ENCODE results near the gene SAMSN1.

The SAMSN1 gene

DNA sequence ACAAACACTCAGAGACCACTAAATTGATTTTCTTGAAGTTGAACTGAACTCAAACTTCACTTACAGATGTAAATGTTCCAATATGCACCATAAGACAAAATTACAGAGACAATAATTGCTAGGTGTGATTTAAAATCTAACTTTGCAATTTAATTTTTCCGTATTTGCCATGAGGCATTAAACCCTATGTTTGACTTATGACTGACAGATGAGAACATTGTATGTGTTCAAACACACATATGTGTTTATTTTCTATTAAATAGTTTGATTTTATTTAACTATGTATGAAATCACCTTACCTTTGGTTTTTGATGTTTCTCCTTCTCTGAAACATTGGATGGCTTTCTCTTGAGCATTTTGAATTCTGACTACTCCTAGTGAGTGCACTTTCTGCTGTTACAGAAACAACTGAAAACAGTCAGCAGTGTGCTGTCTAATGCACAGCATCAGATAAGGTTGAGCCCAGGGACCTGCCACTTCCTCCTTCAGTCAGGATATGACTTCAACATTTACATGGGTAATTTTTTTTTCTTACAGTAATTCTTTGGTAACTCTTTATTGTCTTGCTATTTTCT is at the start of gene SAMSN1:
Gene SAMSN1, minus strand, starts transcription at position 410 of the 575 bp plus-strand sequence. Its CDS starts 54 bp downstream, at position 356.
- no peak within 1 kb of the TSS for H3K27ac ChIP-seq
- TF ChIP-seq, protein P1, sequence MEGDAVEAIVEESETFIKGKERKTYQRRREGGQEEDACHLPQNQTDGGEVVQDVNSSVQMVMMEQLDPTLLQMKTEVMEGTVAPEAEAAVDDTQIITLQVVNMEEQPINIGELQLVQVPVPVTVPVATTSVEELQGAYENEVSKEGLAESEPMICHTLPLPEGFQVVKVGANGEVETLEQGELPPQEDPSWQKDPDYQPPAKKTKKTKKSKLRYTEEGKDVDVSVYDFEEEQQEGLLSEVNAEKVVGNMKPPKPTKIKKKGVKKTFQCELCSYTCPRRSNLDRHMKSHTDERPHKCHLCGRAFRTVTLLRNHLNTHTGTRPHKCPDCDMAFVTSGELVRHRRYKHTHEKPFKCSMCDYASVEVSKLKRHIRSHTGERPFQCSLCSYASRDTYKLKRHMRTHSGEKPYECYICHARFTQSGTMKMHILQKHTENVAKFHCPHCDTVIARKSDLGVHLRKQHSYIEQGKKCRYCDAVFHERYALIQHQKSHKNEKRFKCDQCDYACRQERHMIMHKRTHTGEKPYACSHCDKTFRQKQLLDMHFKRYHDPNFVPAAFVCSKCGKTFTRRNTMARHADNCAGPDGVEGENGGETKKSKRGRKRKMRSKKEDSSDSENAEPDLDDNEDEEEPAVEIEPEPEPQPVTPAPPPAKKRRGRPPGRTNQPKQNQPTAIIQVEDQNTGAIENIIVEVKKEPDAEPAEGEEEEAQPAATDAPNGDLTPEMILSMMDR (conservative IDR thresholded peaks at IDR 0.05), result no peak
- TF ChIP-seq ZFX (IDR thresholded peaks at IDR 0.05), result no peak

DNA sequence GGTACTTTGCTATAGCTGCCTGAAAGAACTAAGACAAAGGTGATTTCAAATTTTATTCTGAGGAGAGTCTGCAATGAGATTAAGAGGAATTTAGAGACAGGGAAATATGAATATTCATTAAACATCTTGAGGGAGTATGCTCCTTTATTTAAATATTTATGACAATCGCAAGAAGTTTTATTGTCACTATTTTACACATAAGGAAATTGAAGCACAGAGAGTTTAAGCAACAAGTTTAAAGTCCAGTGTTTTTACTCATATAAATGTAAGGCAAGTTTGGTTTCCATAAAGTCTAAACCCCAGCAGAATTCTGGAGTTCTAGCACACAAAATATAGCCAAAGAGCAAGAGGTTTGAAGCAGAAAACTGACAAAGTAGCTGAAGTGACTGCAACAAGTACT is 49.3 kb upstream of the SAMSN1 start:
- no peak overlapping the region for H3K27ac ChIP-seq
- TF ChIP-seq, protein P1 (conservative IDR thresholded peaks at IDR 0.05), result no peak
- TF ChIP-seq ZFX (IDR thresholded peaks at IDR 0.05), result no peak

DNA sequence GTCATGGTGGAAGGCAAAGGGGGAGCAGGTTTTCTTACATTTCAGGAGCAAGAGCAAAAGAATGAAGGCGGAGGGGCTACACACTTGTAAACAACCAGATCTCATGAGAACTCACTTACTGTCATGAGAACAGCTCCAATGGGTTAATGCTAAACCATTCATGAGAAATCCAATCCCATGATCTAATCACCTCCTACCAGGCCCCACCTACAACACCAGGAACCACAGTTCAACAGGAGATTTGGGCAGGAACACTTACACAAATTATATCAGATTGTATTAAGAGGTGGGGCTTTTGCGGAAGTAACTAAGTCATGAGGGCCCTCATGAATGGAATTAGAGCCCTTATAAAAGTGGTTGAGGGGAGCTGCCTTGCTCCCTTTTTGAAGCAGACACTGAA is 48.9 kb upstream of the SAMSN1 start:
- no peak overlapping the region for H3K27ac ChIP-seq
- TF ChIP-seq, protein P1 (conservative IDR thresholded peaks at IDR 0.05), result no peak
- no peak for TF ChIP-seq ZFX (IDR thresholded peaks at IDR 0.05)

DNA sequence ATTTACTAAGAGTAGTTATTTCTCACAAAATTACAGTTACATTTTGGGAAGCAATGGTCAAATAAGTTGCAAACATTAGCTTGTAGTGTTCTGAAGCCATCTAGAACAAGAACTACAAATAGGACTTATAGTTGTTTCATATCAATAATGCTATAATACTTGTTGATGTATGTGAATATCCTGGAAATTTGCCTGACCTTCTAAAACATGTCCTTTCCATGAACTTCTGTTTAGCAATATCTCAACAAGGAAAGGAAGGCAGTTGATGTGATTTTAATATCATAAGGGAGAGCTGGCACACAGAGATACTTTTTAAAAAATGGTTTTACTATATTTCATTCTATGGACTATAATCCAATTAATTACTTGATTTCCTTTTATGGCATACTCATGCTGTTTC is 47.1 kb upstream of the SAMSN1 start:
- TF ChIP-seq, protein P1 (conservative IDR thresholded peaks at IDR 0.05), result no peak
- TF ChIP-seq ZFX (IDR thresholded peaks at IDR 0.05), result no peak
- no peak overlapping the region for H3K27ac ChIP-seq

DNA sequence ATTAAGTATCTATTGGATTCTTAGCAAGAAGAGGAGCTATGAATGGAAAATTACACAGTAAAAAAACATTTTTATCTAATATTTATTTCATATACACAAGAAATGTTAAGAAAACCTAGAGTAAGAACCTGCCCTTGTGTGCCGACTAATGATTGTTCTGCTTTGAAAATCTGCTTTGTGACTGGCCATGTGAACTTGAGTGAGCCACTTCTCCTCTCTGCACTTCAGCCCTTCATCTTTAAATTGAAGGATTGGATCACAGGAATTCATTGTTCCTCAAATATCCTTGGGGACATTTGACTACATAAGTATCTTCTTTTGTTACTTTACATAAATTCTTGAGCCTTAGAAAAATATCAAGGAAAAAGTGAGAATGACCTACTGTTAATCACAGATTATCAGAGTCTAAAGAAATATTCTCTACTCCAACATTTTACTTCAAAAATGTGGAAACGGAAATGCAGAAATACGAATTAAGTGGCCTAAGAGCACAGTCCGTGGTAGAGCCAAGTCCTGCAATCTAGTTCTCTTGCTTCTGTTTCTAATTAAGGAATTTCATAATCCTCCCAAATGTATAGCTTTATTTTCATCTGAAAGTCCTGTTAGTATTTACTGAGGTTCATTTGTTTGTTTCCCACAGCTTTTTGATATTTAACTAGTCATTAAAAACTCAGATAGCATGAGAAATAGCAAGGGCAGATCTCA is 46.3 kb upstream of the SAMSN1 start:
- no peak for TF ChIP-seq ZFX (IDR thresholded peaks at IDR 0.05)
- TF ChIP-seq, protein P1 (conservative IDR thresholded peaks at IDR 0.05), result no peak
- H3K27ac ChIP-seq, result no peak overlapping the region

DNA sequence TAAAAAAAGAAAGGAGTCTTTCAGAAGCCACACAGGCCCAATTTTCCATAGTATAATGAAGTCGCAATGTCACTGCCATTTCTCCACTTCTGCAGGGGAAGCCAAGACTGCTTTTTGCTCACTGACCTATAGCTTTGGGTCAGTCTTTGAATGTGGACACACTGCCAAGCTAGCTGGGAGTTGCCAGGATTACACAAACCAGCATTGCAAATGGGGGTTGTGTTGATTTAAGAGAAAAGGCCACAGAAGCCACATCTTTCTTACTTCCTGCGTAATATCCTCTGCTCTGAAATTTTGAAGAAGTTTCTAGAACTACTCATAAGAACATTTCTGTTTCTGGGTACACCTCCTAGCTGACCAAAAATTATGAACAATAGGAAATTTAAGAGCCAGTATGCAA is 45.8 kb upstream of the SAMSN1 start:
- H3K27ac ChIP-seq, result no peak overlapping the region
- TF ChIP-seq, protein P1 (conservative IDR thresholded peaks at IDR 0.05), result no peak
- TF ChIP-seq ZFX (IDR thresholded peaks at IDR 0.05), result no peak

DNA sequence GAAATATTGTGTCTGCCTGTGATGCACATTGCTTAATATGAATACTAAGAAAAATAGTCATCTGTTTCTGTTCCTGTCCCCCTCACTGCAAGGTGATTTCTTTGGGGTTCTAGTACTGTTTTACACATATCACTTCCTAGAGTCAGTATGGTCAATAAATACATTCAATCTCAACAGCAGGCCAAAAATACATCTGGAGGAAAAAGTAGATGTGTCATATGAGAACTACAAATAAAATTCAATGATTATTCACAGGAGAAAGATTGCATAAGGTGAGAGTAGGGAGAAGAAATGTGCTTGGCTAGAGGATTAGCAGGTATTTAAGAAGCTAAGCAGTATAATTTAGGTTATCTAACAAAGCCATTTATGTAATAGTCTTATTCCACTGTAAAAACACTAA is 45.3 kb upstream of the SAMSN1 start:
- no peak for TF ChIP-seq ZFX (IDR thresholded peaks at IDR 0.05)
- TF ChIP-seq, protein P1 (conservative IDR thresholded peaks at IDR 0.05), result no peak
- H3K27ac ChIP-seq, result no peak overlapping the region

Measured in C4-2B (cell line).